Naive B cell (primary cell): Measurements from ENCODE around the gene CHST11. TPM values are rescaled to one million over a fixed set of nuclear protein-coding genes. Genes with fewer than 3 reads are reported as not detected.

ENCODE experiments used
- ATAC-seq, 2 donors: fragments of 150-1000 bp; cut with Tn5 transposase; 2 replicates each; pipeline ENCODE4 v1.10.0; 2021; ENCODE audit warnings: low read depth in 2 of 2, mild to moderate bottlenecking in 2 of 2, moderate library complexity in 2 of 2
- DNase-seq: peaks from one replicate; pipeline ENCODE4 v3.0.0; 2022
- H3K27ac Mint-ChIP-seq, 6 donors: one replicate each; pipeline ENCODE4 v1.8.0; 2020 to 2022; ENCODE audit warnings: mild to moderate bottlenecking in 6 of 6, mixed read lengths in 6 of 6, moderate library complexity in 5 of 6, inconsistent platforms in 2 of 6
- H3K27me3 Mint-ChIP-seq, 3 donors: one replicate each; pipeline ENCODE4 v1.8.0; 2021 to 2022; ENCODE audit warnings: mixed read lengths in 3 of 3, mild to moderate bottlenecking in 1 of 3
- H3K36me3 Mint-ChIP-seq, 2 donors: one replicate each; pipeline ENCODE4 v1.8.0; 2020 to 2022; ENCODE audit warnings: mixed read lengths in 2 of 2, inconsistent platforms in 1 of 2, mild to moderate bottlenecking in 1 of 2
- H3K4me1 Mint-ChIP-seq, 3 donors: one replicate each; pipeline ENCODE4 v1.8.0; 2020 to 2022; ENCODE audit warnings: mixed read lengths in 3 of 3, inconsistent platforms in 1 of 3, mild to moderate bottlenecking in 1 of 3, moderate library complexity in 1 of 3
- H3K4me3 Mint-ChIP-seq, 8 donors: one replicate each; pipeline ENCODE4 v1.8.0; 2020 to 2022; ENCODE audit warnings: mild to moderate bottlenecking in 8 of 8, mixed read lengths in 8 of 8, moderate library complexity in 8 of 8, inconsistent platforms in 2 of 8
- H3K9me3 Mint-ChIP-seq, 7 donors: one replicate each; pipeline ENCODE4 v1.8.0; 2020 to 2022; ENCODE audit warnings: mixed read lengths in 7 of 7, mild to moderate bottlenecking in 5 of 7, inconsistent platforms in 2 of 7, moderate library complexity in 1 of 7
- polyA plus RNA-seq, 6 donors: library from polyadenylated mRNA; unstranded; fragments of 300-500 nt; fragmentation: Illumina TruSeq; gene quantifications; one replicate each; pipeline ENCODE4 v1.2.3, GENCODE V29; 2021; ENCODE audit warnings: low read depth in 6 of 6

Gene CHST11
- polyA plus RNA-seq, 6 donors from 2014 or later, result 39.8 to 63.6 (median 58.6) TPM

DNA sequence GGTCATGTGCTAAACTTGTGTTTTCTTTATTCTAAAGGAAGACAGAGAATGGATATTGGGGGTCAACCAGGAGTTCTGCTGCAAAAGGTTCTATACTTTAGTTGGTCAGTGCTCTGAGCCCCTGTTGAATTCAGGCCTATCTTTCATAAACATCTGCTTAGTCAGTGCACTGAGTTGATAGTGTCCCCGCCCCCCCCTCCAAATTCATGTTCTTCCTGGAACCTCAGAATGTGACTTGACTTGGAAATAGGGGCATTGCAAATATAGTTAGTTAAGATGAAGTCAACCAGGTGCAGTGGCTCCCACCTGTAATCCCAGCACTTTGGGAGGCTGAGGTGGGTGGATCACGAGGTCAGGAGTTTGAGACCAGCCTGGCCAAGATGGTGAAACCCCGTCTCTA, 23.3 kb downstream of the CHST11 start:
- no peak for DNase-seq
- peaks cover 6 to 8% of the 10 kb centered on the region in 2 donors for H3K36me3 Mint-ChIP-seq
- H3K27ac Mint-ChIP-seq, result peak overlapping the region in 4 of 6 donors; percentile 82 to 99 (median 97)
- H3K9me3 Mint-ChIP-seq, result no peaks in the 10 kb centered on the region
- no peak for ATAC-seq
- peak overlapping the region in 5 of 8 donors; percentile 35 to 98 (median 88) for H3K4me3 Mint-ChIP-seq
- H3K4me1 Mint-ChIP-seq, result peaks cover 79 to 91% (median 87%) of the 10 kb centered on the region in 3 donors
- no peaks in the 10 kb centered on the region for H3K27me3 Mint-ChIP-seq

DNA sequence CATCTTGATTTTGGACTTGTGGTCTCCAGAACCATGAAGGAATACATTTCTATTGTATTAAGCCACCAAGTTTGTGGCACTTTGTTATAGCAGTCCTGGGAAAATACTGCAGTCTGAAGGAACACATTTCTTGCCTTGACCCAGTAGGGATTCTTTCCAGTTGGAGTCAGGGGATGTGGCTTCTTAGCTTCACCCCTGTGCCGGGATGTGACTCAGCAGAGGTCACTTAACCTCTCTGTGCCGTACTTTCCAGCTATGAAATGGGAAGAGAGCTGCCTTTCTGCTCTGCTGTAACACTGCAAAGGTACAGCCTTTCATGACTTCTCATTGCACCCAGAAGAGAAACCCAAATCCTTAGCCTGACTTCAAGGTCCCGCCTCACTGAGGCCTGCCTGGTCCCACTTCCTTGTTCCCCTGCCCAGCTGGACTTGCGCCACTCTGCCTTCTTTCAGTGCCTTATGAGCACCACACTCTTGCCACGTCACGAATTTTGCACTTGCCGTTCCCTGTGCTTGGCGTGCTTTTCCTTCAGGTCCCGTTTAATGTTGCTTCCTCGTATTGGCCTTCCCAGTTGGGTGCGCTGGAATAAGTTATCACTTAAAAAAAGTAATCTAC, 24.2 kb downstream of the CHST11 start:
- ATAC-seq, result no peak
- Mint-ChIP-seq H3K36me3 (peaks cover 6 to 8% of the 10 kb centered on the region in 2 donors), H3K4me3 (peak overlapping the region in 7 of 8 donors; percentile 27 to 88 (median 67)), H3K27me3 (no peaks in the 10 kb centered on the region), H3K4me1 (peaks cover 85 to 96% (median 93%) of the 10 kb centered on the region in 3 donors), H3K9me3 (no peaks in the 10 kb centered on the region), H3K27ac (peak overlapping the region; percentile 64 to 97 (median 79))
- no peak for DNase-seq

DNA sequence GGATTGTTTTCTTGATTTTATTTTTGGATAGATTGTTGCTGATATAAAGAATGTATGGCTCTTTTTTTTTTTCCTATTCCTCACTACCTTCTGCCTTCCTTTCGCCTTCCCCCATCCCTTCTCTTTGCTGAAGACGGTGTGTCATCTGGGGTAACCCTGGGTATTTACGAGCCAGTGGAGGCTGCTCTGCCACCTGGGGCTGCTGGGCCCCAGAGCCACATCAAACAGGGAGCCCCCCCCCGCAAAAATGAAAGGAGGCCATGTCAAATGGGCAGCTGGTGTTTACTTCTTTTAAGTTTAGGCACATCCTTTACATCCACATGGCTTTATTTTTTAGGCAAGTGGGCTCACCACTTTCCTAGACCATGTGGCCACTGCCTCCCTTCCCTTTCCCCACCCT, 25.4 kb downstream of the CHST11 start:
- Mint-ChIP-seq H3K9me3 (no peaks in the 10 kb centered on the region), H3K4me1 (peaks cover 91 to 100% (median 97%) of the 10 kb centered on the region in 3 donors), H3K36me3 (peaks cover 8 to 12% of the 10 kb centered on the region in 2 donors), H3K4me3 (peak overlapping the region in 6 of 8 donors; percentile 26 to 84 (median 60)), H3K27me3 (no peaks in the 10 kb centered on the region), H3K27ac (peak overlapping the region in 5 of 6 donors; percentile 54 to 98 (median 97))
- no peak for ATAC-seq
- DNase-seq, result no peak

DNA sequence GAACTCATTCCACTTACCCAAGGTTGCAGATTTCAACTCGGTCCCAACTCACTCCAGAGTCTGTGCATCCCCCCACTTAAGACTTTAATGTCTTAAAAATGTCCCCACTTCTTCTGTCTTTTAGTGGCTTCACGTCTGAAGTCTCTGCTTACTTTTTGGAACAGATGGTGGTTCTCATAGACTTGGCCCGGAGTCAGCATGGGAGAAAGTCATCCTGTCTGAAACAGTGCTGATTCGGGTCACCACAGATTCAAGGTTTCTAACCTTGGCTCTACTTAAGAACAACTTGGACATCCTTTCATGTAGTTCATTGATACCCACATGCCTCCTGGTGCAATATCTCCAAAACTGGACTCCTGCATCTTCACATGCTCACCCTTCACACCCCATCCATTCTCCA, 26.0 kb downstream of the CHST11 start:
- Mint-ChIP-seq H3K4me1 (peaks cover 89 to 100% (median 96%) of the 10 kb centered on the region in 3 donors), H3K9me3 (no peaks in the 10 kb centered on the region)

DNA sequence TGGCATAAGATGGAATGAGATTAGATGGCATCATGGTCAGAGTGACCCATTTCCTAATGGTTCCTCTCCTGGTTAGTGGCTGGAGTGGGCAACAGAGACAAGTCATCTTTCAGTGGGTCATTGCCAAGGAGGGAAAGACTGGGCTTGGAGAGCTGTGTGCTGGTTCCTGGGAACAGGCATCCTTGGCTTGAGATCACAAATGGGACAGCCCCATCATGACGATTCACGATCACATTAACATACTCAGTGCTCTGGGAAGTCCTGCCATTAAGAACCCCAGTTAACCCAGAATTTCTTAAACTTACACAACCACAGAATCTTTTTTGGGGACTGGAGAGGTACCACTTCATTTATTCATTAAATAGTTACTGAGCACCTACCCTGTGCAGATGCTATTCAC, 27.3 kb downstream of the CHST11 start:
- H3K27ac Mint-ChIP-seq, result peak overlapping the region in 2 of 6 donors; percentile 10 to 97
- no peak for DNase-seq
- no peaks in the 10 kb centered on the region for H3K9me3 Mint-ChIP-seq
- H3K4me3 Mint-ChIP-seq, result peak overlapping the region in 2 of 8 donors; percentile 37 to 50
- peaks cover 8 to 12% of the 10 kb centered on the region in 2 donors for H3K36me3 Mint-ChIP-seq
- no peak for ATAC-seq
- H3K4me1 Mint-ChIP-seq, result peaks cover 88 to 99% (median 96%) of the 10 kb centered on the region in 3 donors
- no peaks in the 10 kb centered on the region for H3K27me3 Mint-ChIP-seq

More for the DNA sequence above, 26.0 kb downstream of the CHST11 start:
- ATAC-seq (no peak), DNase-seq (no peak)
- Mint-ChIP-seq H3K27me3 (no peaks in the 10 kb centered on the region), H3K36me3 (peaks cover 8 to 12% of the 10 kb centered on the region in 2 donors), H3K4me3 (peak overlapping the region in 7 of 8 donors; percentile 9 to 84 (median 71)), H3K27ac (peak overlapping the region in 5 of 6 donors; percentile 43 to 97 (median 66))

DNA sequence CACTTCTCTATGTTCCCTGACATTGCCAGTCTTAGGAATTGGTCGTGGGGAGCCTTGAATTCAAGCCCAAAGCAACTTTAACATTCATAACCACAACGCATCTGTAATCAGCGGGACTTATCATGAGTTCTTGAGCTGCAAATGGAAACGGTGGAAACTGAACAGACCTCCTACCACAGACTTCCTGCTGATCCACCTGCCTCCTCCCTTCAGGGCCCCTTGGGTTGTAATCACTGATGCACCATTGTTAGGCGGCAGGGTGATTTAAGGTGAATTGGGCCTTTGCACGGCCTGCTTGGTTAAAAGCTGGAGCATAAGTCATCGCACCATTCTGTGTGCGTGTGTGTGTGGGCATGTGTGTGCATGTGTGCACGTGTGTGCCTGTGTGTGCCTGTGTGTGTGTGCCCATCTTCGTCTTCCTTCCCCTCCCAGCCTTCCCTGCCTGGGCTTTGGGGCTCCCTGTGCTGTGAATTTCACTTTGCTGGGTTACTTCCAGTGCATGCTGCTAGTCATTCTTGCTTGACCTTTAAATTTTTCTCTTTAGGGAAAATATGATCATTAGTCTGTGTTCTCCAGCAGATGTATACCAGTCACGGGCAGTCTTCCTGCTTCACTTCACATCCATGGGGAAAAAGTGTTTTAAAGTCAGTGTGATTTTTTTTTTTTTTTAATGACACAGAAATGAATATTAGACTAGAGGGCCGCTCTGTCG, 29.1 kb downstream of the CHST11 start:
- DNase-seq (peak; percentile 42), ATAC-seq (peak; percentile 65 to 66)
- Mint-ChIP-seq H3K36me3 (peaks cover 8 to 12% of the 10 kb centered on the region in 2 donors), H3K9me3 (no peaks in the 10 kb centered on the region), H3K4me1 (peaks cover 89 to 97% (median 96%) of the 10 kb centered on the region in 3 donors), H3K27ac (peak overlapping the region; percentile 43 to 95 (median 80)), H3K4me3 (peak overlapping the region; percentile 21 to 90 (median 70)), H3K27me3 (no peaks in the 10 kb centered on the region)

DNA sequence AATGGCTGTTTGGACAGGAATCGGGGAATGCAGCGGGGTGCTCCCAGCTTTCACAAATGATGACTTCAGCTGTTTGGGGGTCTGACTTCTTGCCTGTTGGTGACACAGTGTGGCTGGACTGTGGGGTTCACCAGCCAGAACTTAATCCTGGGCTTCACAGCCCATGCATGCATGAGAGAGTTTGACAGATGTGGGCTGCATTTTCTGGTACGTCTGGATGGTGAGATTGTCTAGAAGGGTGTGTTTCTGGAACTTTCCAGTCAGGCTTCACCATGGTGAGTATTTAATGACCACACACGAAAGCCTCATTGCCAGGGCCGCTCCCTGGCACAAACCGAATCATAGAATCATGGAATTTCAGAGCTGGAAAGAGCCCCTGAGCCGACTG, 29.6 kb downstream of the CHST11 start:
- peak overlapping the region; percentile 9 to 90 (median 56) for H3K4me3 Mint-ChIP-seq
- H3K27me3 Mint-ChIP-seq, result no peaks in the 10 kb centered on the region
- DNase-seq (no peak), ATAC-seq (no peak)
- H3K27ac Mint-ChIP-seq, result peak overlapping the region; percentile 15 to 95 (median 84)
- H3K9me3 Mint-ChIP-seq, result no peaks in the 10 kb centered on the region
- peaks cover 89 to 97% (median 96%) of the 10 kb centered on the region in 3 donors for H3K4me1 Mint-ChIP-seq
- H3K36me3 Mint-ChIP-seq, result peaks cover 8 to 12% of the 10 kb centered on the region in 2 donors

DNA sequence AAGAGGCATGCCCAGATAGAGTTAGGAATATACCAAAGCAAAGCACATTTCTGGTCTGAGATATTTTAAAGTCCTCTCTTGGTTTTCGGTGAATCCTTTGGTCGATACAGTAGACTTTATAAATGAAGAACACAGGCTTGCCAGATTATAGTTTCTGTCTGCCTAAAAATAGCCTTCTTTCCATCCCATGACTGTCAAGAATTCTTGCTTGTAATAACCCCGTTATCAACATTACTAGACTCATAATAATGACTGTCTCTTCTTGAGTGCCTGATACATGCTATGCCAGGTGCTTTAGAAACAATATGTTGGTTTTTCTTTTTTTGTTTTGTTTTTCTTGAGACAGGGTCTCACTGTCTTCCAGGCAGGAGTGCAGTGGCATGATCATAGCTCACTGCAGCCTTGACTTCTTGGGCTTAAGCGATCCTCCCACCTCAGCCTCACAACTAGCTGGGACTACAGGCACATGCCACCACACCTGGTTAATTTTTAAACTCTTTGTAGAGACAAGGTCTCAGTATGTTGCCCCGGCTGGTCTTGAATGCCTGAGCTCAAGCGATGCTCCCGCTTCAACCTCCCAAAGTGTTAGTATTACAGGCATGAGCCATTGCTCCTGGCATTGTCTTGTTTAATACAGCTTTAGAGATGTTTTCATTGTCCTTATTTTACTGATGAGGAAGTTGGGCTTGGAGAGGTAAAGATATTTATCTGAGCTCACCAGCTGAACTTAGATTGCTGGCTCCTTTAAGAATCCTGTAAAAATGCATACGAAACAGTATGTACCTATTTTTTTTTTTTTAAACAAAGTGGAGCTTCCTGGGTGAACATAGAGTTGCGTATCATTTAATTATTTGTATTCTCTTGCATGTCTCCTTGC, 30.4 kb downstream of the CHST11 start:
- Mint-ChIP-seq H3K27me3 (no peaks in the 10 kb centered on the region), H3K4me3 (peak overlapping the region in 6 of 8 donors; percentile 6 to 90 (median 48)), H3K4me1 (peaks cover 88 to 97% (median 96%) of the 10 kb centered on the region in 3 donors), H3K27ac (peak overlapping the region; percentile 25 to 92 (median 82)), H3K9me3 (no peaks in the 10 kb centered on the region), H3K36me3 (peaks cover 15 to 19% of the 10 kb centered on the region in 2 donors)
- no peak for ATAC-seq
- no peak for DNase-seq

DNA sequence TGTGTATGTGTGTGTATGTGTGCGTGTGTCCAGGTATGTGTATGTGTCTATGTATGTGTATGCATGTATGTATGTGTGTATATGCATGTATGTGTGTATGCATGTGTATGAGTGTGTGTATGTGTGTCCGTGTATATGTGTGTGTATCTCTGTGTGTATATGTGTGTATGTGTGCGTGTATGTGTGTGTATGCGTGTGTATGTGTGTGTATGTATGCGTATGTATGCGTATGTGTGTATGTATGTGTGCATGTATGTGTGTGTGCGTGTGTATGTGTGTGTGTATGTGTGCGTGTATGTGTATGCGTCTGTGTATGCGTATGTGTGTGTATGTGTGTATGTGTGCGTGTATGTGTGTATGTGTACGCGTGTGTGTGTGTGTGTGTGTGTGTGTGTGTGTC, 31.6 kb downstream of the CHST11 start:
- DNase-seq, result no peak
- H3K36me3 Mint-ChIP-seq, result peaks cover 17 to 18% of the 10 kb centered on the region in 2 donors
- no peaks in the 10 kb centered on the region for H3K27me3 Mint-ChIP-seq

DNA sequence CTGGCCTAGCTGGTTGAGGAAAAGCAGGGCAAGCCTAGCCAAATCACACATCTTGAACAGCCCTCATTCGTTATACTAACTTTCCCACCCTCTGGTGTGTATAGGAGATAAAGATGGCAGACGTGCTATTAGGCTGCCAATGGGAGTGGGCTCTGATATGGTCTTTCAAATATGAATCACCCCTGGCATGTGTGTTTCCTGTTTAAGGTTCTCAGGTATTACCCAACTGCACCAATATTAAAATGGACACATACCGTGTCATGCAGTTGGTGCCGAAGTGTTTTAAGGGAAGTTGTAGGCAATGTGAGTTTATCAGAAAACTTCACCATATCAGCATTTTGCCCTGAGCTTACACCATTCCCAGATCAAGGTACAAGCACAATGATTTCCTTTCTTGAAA, 33.4 kb downstream of the CHST11 start:
- Mint-ChIP-seq H3K4me1 (peaks cover 77 to 96% (median 94%) of the 10 kb centered on the region in 3 donors), H3K4me3 (peak overlapping the region; percentile 5 to 66 (median 50)), H3K36me3 (peaks cover 12 to 13% of the 10 kb centered on the region in 2 donors), H3K27me3 (no peaks in the 10 kb centered on the region), H3K9me3 (no peaks in the 10 kb centered on the region), H3K27ac (peak overlapping the region; percentile 81 to 87 (median 84))
- no peak for DNase-seq
- peak in 1 of 2 donors; percentile 16 for ATAC-seq

More for the DNA sequence above, 31.6 kb downstream of the CHST11 start:
- no peaks in the 10 kb centered on the region for H3K9me3 Mint-ChIP-seq
- H3K4me1 Mint-ChIP-seq, result peaks cover 82 to 97% (median 96%) of the 10 kb centered on the region in 3 donors
- peak overlapping the region in 5 of 6 donors; percentile 53 to 81 (median 76) for H3K27ac Mint-ChIP-seq
- no peak for ATAC-seq
- peak overlapping the region in 3 of 8 donors; percentile 13 to 59 (median 25) for H3K4me3 Mint-ChIP-seq

DNA sequence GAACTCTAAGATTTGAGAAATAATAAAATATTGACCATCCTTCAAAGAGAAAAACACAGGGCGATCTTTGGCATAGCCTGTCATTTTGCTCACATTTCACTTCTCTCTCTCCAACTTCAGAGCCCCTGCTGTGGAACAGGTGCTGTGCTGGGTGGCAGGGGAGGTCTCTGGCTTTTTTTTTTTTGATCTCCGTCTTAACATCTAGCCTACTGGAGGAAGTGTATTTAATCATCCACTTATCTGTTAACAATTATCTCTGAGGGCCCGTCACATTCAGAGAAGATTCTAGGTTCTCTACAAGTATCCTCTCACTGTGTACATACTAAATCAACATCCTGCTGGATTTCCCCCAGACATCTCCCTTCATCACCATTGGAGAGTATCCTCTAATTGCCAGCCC, 34.1 kb downstream of the CHST11 start:
- DNase-seq (peak; percentile 27), ATAC-seq (peak; percentile 65 to 69)
- Mint-ChIP-seq H3K27ac (peak overlapping the region; percentile 46 to 87 (median 82)), H3K27me3 (no peaks in the 10 kb centered on the region), H3K4me3 (peak overlapping the region; percentile 5 to 77 (median 48)), H3K9me3 (no peaks in the 10 kb centered on the region), H3K4me1 (peaks cover 73 to 96% (median 89%) of the 10 kb centered on the region in 3 donors), H3K36me3 (peaks cover 12 to 15% of the 10 kb centered on the region in 2 donors)

DNA sequence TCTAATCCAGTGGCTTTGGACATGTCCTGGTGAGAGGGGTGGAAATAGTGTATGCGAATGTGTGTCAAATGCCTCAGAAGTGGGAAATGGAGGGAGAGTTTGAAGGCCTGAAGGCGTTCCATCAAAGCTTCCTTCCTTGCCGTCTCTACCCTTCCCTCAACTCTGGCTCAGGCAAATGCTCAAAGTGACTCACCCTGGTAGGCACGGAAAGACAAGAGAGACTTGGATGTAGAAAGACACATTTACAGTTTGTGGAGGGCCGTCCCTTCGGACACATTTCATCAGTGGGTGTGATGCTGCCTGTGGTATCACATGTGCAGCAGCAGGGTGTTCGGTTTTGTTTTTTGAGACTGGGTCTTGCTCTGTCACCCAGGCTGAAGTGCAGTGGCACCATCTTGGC, 36.7 kb downstream of the CHST11 start:
- H3K4me1 Mint-ChIP-seq, result peaks cover 66 to 95% (median 86%) of the 10 kb centered on the region in 3 donors
- H3K36me3 Mint-ChIP-seq, result peaks cover 11 to 12% of the 10 kb centered on the region in 2 donors
- DNase-seq (no peak), ATAC-seq (no peak)
- peak overlapping the region in 3 of 6 donors; percentile 57 to 78 (median 74) for H3K27ac Mint-ChIP-seq
- H3K4me3 Mint-ChIP-seq, result no peak overlapping the region
- no peaks in the 10 kb centered on the region for H3K9me3 Mint-ChIP-seq
- no peaks in the 10 kb centered on the region for H3K27me3 Mint-ChIP-seq
